CD4-positive, alpha-beta T cell (primary cell): ENCODE data around the gene SEMA5A. TPM values are rescaled to one million over a fixed set of nuclear protein-coding genes. Genes with fewer than 3 reads are reported as not detected.

Source experiments
- ATAC-seq: fragments of 200-7000 bp; cut with Tn5 transposase; one replicate; pipeline ENCODE4 v1.10.0; 2022; ENCODE audit warnings: mild to moderate bottlenecking; ENCODE audit not compliant: poor library complexity
- CTCF ChIA-PET: fragments of 350-600 bp; sonication (Branson Sonifier 250); formaldehyde crosslinking; loops from one replicate; lab custom pipeline; 2021; ENCODE audit warnings: antibody characterized with exemption, inconsistent platforms; lab: Charles Lee
- POLR2A ChIA-PET: fragments of 350-600 bp; sonication (Branson Sonifier 250); formaldehyde crosslinking; loops from one replicate; lab custom pipeline; 2021; ENCODE audit warnings: antibody characterized with exemption, inconsistent platforms; lab: Charles Lee
- DNase-seq, 14 experiments: peaks; one replicate each; pipeline ENCODE4 v3.0.0-alpha.2; 2013 to 2020; ENCODE audit warnings: mixed read lengths in 2 of 14
- H3K27ac ChIP-seq, 2 donors: one replicate each; pipeline versions ENCODE4 v1.5.1 to v1.7.0; 2013; ENCODE audit warnings: low read length in 2 of 2, low read depth in 1 of 2, mild to moderate bottlenecking in 1 of 2
- H3K27me3 ChIP-seq, 2 experiments: 1 replicate in 1 of 2; 2 replicates in 1 of 2; pipeline versions ENCODE4 v1.6.1 to v1.7.0; 2013; ENCODE audit warnings: low read length in 2 of 2, control low read depth in 1 of 2, mild to moderate bottlenecking in 1 of 2, moderate library complexity in 1 of 2; ENCODE audit not compliant: insufficient read depth in 2 of 2, control insufficient read depth in 1 of 2
- H3K36me3 ChIP-seq: one replicate; pipeline ENCODE4 v1.6.1; 2013; ENCODE audit warnings: low read length, control low read depth; ENCODE audit not compliant: insufficient read depth
- H3K4me1 ChIP-seq: one replicate; pipeline ENCODE4 v1.6.1; 2013; ENCODE audit warnings: low read length, control low read depth; ENCODE audit not compliant: insufficient read depth
- H3K4me3 ChIP-seq: one replicate; pipeline ENCODE4 v1.5.1; 2013; ENCODE audit warnings: mild to moderate bottlenecking, low read length, moderate library complexity
- H3K9me3 ChIP-seq, 2 experiments: 1 replicate in 1 of 2; 2 replicates in 1 of 2; pipeline versions ENCODE4 v1.6.1 to v1.7.0; 2013; ENCODE audit warnings: low read length in 2 of 2, mild to moderate bottlenecking in 2 of 2, control low read depth in 1 of 2, moderate library complexity in 1 of 2; ENCODE audit not compliant: control insufficient read depth in 1 of 2, insufficient read depth in 1 of 2
- H3K27ac Mint-ChIP-seq: one replicate; pipeline ENCODE4 v1.8.0; 2020; ENCODE audit warnings: mixed read lengths
- H3K27me3 Mint-ChIP-seq: one replicate; pipeline ENCODE4 v1.8.0; 2021; ENCODE audit warnings: mixed read lengths
- H3K36me3 Mint-ChIP-seq: one replicate; pipeline ENCODE4 v1.8.0; 2021; ENCODE audit warnings: low read depth, mixed read lengths
- H3K4me1 Mint-ChIP-seq: one replicate; pipeline ENCODE4 v1.8.0; 2021; ENCODE audit warnings: low read depth, mixed read lengths
- H3K4me3 Mint-ChIP-seq: one replicate; pipeline ENCODE4 v1.8.0; 2020; ENCODE audit warnings: mild to moderate bottlenecking, mixed read lengths
- H3K9me3 Mint-ChIP-seq: one replicate; pipeline ENCODE4 v1.8.0; 2020; ENCODE audit warnings: mixed read lengths
- CTCF ChIP-seq: fragments of 200-600 bp; IDR thresholded peaks from one replicate; pipeline ENCODE4 v1.8.0; 2022; ENCODE audit warnings: antibody characterized with exemption, mild to moderate bottlenecking
- intact Hi-C, 2 experiments: fragments of 100-400 bp; cut with DNase I in 1 of 2; cut with micrococcal nuclease in 1 of 2; formaldehyde crosslinking; loops; one replicate each; pipeline versions ENCODE4 v1.15.1 to v1.9.0; 2023 to 2025; cut with DNase I, micrococcal nuclease
- total RNA-seq, 174 experiments: library from RNA in 2 of 174; stranded (reverse) in 2 of 174; gene quantifications; one replicate each; pipeline ENCODE4 v1.2.3 and lab custom pipeline; 2021 to 2026

The SEMA5A gene
- total RNA-seq, 2 experiments from 2014 or later: 2.0 to 2.9 TPM

GRCh38 chr5:9537223-9538141 lies 8.4 kb downstream of the SEMA5A start:
- Mint-ChIP-seq H3K9me3 (no peaks in the 10 kb centered on the region), H3K27me3 (peaks cover 12% of the 10 kb centered on the region), H3K4me3 (no peak overlapping the region), H3K36me3 (no peaks in the 10 kb centered on the region), H3K27ac (no peak overlapping the region), H3K4me1 (peaks cover 4% of the 10 kb centered on the region)
- no peaks in the 10 kb centered on the region for H3K4me1 ChIP-seq
- H3K27me3 ChIP-seq: no peaks in the 10 kb centered on the region
- no peak for ATAC-seq
- H3K27ac ChIP-seq: no peak overlapping the region
- no peak for TF ChIP-seq CTCF
- intact Hi-C loops: no loop called here
- no peak overlapping the region for H3K4me3 ChIP-seq
- DNase-seq: no peak
- POLR2A ChIA-PET: no interaction called here
- CTCF ChIA-PET: interaction anchor here (0.6 kb wide), 1 partner anchor 17 kb away, joined by 3 read pairs; no protein-coding TSS in a partner anchor
- H3K36me3 ChIP-seq: no peaks in the 10 kb centered on the region
- H3K9me3 ChIP-seq: peaks cover 0 to 17% of the 10 kb centered on the region in 2 experiments

- H3K27ac ChIP-seq: no peak overlapping the region
- no peak for TF ChIP-seq CTCF
- H3K9me3 ChIP-seq: peaks cover 0 to 17% of the 10 kb centered on the region in 2 experiments
- no peaks in the 10 kb centered on the region for H3K36me3 ChIP-seq
- no peaks in the 10 kb centered on the region for H3K27me3 ChIP-seq
- no peak for ATAC-seq
- intact Hi-C loops: no loop called here
- H3K27me3 Mint-ChIP-seq: peaks cover 8% of the 10 kb centered on the region
- no peaks in the 10 kb centered on the region for H3K4me1 ChIP-seq
- CTCF ChIA-PET: interaction anchor here (0.9 kb wide), 1 partner anchor 12 kb away, joined by 3 read pairs; no protein-coding TSS in a partner anchor
- H3K27ac Mint-ChIP-seq: no peak overlapping the region
- H3K36me3 Mint-ChIP-seq: no peaks in the 10 kb centered on the region
- no peak overlapping the region for H3K4me3 ChIP-seq
- no peak for DNase-seq
- H3K9me3 Mint-ChIP-seq: no peaks in the 10 kb centered on the region
- peaks cover 4% of the 10 kb centered on the region for H3K4me1 Mint-ChIP-seq
- POLR2A ChIA-PET: no interaction called here
- H3K4me3 Mint-ChIP-seq: no peak overlapping the region
Observed at GRCh38 chr5:9536717-9537116, 9.2 kb downstream of the SEMA5A start.

- intact Hi-C loops: no loop called here
- H3K27me3 Mint-ChIP-seq: no peaks in the 10 kb centered on the region
- ATAC-seq (no peak), DNase-seq (no peak)
- no peaks in the 10 kb centered on the region for H3K36me3 ChIP-seq
- peaks cover 0 to 11% of the 10 kb centered on the region in 2 experiments for H3K9me3 ChIP-seq
- H3K4me3 ChIP-seq: no peak overlapping the region
- ChIA-PET POLR2A (no interaction called here), CTCF (no interaction called here)
- H3K4me1 ChIP-seq: no peaks in the 10 kb centered on the region
- H3K4me1 Mint-ChIP-seq: peaks cover 4% of the 10 kb centered on the region
- no peaks in the 10 kb centered on the region for H3K9me3 Mint-ChIP-seq
- TF ChIP-seq CTCF: no peak
- H3K36me3 Mint-ChIP-seq: no peaks in the 10 kb centered on the region
- H3K27ac ChIP-seq: no peak overlapping the region
- no peaks in the 10 kb centered on the region for H3K27me3 ChIP-seq
- H3K4me3 Mint-ChIP-seq: no peak overlapping the region
- no peak overlapping the region for H3K27ac Mint-ChIP-seq
Observed at GRCh38 chr5:9534881-9535517, 10.9 kb downstream of the SEMA5A start.
